ENCODE measurements around the gene AOPEP. TPM values are rescaled to one million over a fixed set of nuclear protein-coding genes. Genes with fewer than 3 reads are reported as not detected.

AOPEP gene
- total RNA-seq, 1 donor from 2014 or later: 24.8 TPM

DNA sequence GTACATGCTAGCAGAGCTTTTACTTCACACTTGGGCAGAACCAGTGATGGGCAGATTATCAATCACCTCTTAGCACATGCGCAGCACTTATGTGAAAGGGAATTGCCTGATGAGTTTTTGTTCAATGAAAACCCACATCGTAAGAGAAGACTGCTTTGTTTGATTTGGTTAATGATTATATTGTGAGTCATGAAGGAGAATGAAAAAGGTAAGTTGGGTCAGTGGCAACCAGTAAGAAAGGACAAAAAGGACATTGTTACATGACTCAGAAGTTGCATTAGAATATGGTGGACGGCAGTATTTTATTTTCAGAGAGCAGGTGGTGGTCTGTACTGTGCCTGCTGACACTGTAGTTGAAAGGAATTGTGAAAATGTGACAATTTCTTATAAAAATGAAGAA, 127.4 kb downstream of the AOPEP start:
- Mint-ChIP-seq H3K27me3 (ENCODE audit: low read depth) (no peaks in the 10 kb centered on the region), H3K27ac (ENCODE audit: unreplicated experiment) (no peak overlapping the region), H3K4me1 (peaks cover 8% of the 10 kb centered on the region), H3K9me3 (peaks cover 3% of the 10 kb centered on the region), H3K36me3 (ENCODE audit: low read depth) (peaks cover 4% of the 10 kb centered on the region), H3K4me3 (no peak overlapping the region)
- DNase-seq (ENCODE audit: low read depth, low spot score): no peak
- TF ChIP-seq, protein P1, sequence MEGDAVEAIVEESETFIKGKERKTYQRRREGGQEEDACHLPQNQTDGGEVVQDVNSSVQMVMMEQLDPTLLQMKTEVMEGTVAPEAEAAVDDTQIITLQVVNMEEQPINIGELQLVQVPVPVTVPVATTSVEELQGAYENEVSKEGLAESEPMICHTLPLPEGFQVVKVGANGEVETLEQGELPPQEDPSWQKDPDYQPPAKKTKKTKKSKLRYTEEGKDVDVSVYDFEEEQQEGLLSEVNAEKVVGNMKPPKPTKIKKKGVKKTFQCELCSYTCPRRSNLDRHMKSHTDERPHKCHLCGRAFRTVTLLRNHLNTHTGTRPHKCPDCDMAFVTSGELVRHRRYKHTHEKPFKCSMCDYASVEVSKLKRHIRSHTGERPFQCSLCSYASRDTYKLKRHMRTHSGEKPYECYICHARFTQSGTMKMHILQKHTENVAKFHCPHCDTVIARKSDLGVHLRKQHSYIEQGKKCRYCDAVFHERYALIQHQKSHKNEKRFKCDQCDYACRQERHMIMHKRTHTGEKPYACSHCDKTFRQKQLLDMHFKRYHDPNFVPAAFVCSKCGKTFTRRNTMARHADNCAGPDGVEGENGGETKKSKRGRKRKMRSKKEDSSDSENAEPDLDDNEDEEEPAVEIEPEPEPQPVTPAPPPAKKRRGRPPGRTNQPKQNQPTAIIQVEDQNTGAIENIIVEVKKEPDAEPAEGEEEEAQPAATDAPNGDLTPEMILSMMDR (conservative IDR thresholded peaks at IDR 0.05): no peak

DNA sequence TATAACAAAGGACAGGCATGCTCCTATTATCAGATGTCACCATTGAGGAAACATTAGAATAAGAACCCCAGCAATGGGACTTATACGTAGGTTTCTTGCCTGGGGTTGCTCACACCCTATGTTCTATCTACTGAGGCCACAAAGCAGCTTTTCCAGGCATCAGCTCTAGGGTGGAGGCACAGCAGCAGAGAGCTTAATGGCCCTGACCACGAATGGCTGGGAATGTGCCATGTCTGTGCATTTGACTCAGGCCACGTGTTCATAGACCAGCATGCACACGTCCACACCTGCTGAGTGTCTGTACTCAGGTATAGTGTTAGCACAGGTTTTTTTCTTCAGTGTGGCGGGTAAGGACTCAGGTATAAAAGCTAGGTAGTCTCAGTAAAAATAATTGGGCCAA, 129.4 kb downstream of the AOPEP start:
- Mint-ChIP-seq H3K36me3 (ENCODE audit: low read depth) (peaks cover 11% of the 10 kb centered on the region), H3K4me3 (no peak overlapping the region), H3K27me3 (ENCODE audit: low read depth) (no peaks in the 10 kb centered on the region), H3K9me3 (peaks cover 7% of the 10 kb centered on the region), H3K27ac (ENCODE audit: unreplicated experiment) (no peak overlapping the region), H3K4me1 (peaks cover 8% of the 10 kb centered on the region)
- DNase-seq (ENCODE audit: low read depth, low spot score): no peak
- TF ChIP-seq, protein P1 (conservative IDR thresholded peaks at IDR 0.05): no peak

DNA sequence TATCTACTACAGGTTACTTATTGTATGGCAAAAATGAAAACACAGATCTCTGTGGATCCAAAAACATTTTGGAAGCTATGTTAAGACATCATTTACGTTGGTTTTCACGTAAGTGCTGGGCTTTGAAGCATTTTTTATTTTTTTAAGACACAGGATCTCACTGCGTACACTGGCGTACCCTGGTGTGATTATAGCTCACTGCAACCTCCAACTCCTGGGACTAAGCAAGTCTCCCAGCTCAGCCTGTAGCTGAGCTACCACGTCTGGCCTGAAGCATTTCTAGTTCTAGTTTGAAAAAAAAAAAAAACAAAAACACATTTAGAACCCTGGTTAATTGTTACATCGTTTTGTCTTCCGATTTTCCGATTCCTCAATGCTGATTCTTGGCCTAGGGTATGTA, 131.3 kb downstream of the AOPEP start:
- Mint-ChIP-seq H3K27me3 (ENCODE audit: low read depth) (no peaks in the 10 kb centered on the region), H3K27ac (ENCODE audit: unreplicated experiment) (no peak overlapping the region), H3K9me3 (peaks cover 7% of the 10 kb centered on the region), H3K36me3 (ENCODE audit: low read depth) (peaks cover 11% of the 10 kb centered on the region), H3K4me3 (no peak overlapping the region), H3K4me1 (peaks cover 8% of the 10 kb centered on the region)
- TF ChIP-seq, protein P1 (conservative IDR thresholded peaks at IDR 0.05): no peak
- DNase-seq (ENCODE audit: low read depth, low spot score): no peak

DNA sequence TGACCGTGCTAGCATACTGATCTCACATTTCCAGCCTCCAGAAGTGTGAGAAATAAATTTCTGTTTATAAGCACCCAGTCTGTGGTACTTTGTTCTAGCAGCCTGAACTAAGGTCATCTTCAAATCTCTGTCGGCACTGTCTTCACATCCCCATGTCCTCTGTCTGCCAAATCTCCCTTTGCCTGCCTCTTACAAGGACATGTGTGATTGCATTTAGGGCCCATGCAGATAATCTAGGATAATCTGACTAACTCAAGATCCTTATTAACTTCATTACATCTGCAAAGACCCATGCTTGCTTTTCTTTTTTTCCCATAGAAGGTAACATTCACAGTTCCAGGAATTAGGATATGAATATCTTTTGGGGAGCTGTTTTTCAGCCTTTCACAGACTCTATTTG, 132.7 kb downstream of the AOPEP start:
- TF ChIP-seq, protein P1 (conservative IDR thresholded peaks at IDR 0.05): no peak
- Mint-ChIP-seq H3K9me3 (peaks cover 7% of the 10 kb centered on the region), H3K27ac (ENCODE audit: unreplicated experiment) (no peak overlapping the region), H3K4me1 (no peaks in the 10 kb centered on the region), H3K27me3 (ENCODE audit: low read depth) (no peaks in the 10 kb centered on the region), H3K4me3 (no peak overlapping the region), H3K36me3 (ENCODE audit: low read depth) (peaks cover 11% of the 10 kb centered on the region)
- no peak for DNase-seq (ENCODE audit: low read depth, low spot score)

DNA sequence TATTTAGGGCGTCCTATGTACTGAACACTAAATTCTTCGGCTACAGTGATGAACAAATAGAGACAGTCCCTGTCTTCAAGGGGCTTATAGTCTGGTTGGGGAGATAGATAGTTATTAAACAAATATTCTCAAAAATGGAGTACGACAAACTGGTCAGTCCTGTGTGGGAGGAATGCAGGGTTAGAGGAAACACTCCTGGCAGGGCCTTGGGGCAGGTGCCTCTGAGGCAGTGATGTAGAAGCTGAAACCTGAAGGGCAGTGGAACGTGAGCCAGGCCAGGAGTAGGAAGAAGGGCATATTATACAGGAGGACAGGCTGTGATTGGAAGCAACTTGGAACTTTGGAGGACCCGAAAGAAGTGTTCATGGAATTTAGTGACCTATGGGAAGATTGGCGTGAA, 133.4 kb downstream of the AOPEP start:
- H3K27ac Mint-ChIP-seq (ENCODE audit: unreplicated experiment): no peak overlapping the region

More for the DNA sequence above, 133.4 kb downstream of the AOPEP start:
- no peaks in the 10 kb centered on the region for H3K27me3 Mint-ChIP-seq (ENCODE audit: low read depth)
- peaks cover 11% of the 10 kb centered on the region for H3K36me3 Mint-ChIP-seq (ENCODE audit: low read depth)
- H3K4me1 Mint-ChIP-seq: peaks cover under 1% of the 10 kb centered on the region
- peaks cover 7% of the 10 kb centered on the region for H3K9me3 Mint-ChIP-seq
- TF ChIP-seq, protein P1 (conservative IDR thresholded peaks at IDR 0.05): no peak
- DNase-seq (ENCODE audit: low read depth, low spot score): no peak
- no peak overlapping the region for H3K4me3 Mint-ChIP-seq
